Uterus (tissue), 4 donors: ENCODE data around the gene IFT20. TPM values are rescaled to one million over a fixed set of nuclear protein-coding genes. Genes with fewer than 3 reads are reported as not detected.

ENCODE experiments used
- DNase-seq, 2 donors: peaks; one replicate each; pipeline ENCODE4 v3.0.0-alpha.2; 2019 to 2020
- H3K27ac ChIP-seq, 2 donors: fragments of 200-600 bp; sonication (generic); 1 replicate in 1 of 2; 2 replicates in 1 of 2; pipeline ENCODE4 v1.5.1; 2016 to 2018
- H3K27me3 ChIP-seq, 2 donors: fragments of 200-600 bp; sonication (generic); one replicate each; pipeline ENCODE4 v1.5.1; 2018 to 2019; ENCODE audit warnings: control low read depth in 1 of 2
- H3K36me3 ChIP-seq, 2 donors: fragments of 200-600 bp; sonication (generic); one replicate each; pipeline ENCODE4 v1.5.1; 2019; ENCODE audit warnings: control low read depth in 1 of 2
- H3K4me1 ChIP-seq, 2 donors: fragments of 200-600 bp; sonication (generic); one replicate each; pipeline ENCODE4 v1.5.1; 2018 to 2019; ENCODE audit warnings: control low read depth in 1 of 2
- H3K4me3 ChIP-seq, 2 donors: fragments of 200-600 bp; sonication (generic); 1 replicate in 1 of 2; 2 replicates in 1 of 2; pipeline ENCODE4 v1.5.1; 2018 to 2019; ENCODE audit warnings: mild to moderate bottlenecking in 1 of 2
- H3K9me3 ChIP-seq, 2 donors: fragments of 200-600 bp; sonication (generic); one replicate each; pipeline ENCODE4 v1.5.1; 2019; ENCODE audit warnings: control low read depth in 1 of 2
- POLR2A ChIP-seq, 2 donors: fragments of 450-650 bp; IDR thresholded peaks; one replicate each; pipeline ENCODE4 v1.6.1; 2016; ENCODE audit warnings: antibody characterized with exemption in 2 of 2, mild to moderate bottlenecking in 1 of 2, moderate library complexity in 1 of 2
- intact Hi-C: fragments of 100-400 bp; cut with DNase I; formaldehyde crosslinking; loops from one replicate; pipeline ENCODE4 v1.15.1; 2023; ENCODE audit warnings: low total_unique reads
- total RNA-seq, 4 donors: library from RNA; depleted of rRNA in 3 of 4; stranded (reverse); fragments of >200 nt in 3 of 4; gene quantifications; one replicate each; pipeline versions ENCODE4 v1.1.0 to v1.2.4, GENCODE V29; 2014 to 2023
- TF ChIP-seq, protein P1 (sequence below), 4 experiments: fragments of 200-600 bp in 2 of 4; fragments of 450-650 bp in 2 of 4; sonication (generic) in 2 of 4; IDR thresholded peaks; one replicate each; pipeline ENCODE4 v1.5.1; 2016 to 2019; ENCODE audit warnings: antibody characterized with exemption in 4 of 4, mild to moderate bottlenecking in 2 of 4, moderate library complexity in 1 of 4
- donor health status: DM: yes; HTN: yes; CAD: no.

Gene IFT20
- total RNA-seq, 4 donors from 2014 or later: 30.5 to 241 (median 59.1) TPM

DNA sequence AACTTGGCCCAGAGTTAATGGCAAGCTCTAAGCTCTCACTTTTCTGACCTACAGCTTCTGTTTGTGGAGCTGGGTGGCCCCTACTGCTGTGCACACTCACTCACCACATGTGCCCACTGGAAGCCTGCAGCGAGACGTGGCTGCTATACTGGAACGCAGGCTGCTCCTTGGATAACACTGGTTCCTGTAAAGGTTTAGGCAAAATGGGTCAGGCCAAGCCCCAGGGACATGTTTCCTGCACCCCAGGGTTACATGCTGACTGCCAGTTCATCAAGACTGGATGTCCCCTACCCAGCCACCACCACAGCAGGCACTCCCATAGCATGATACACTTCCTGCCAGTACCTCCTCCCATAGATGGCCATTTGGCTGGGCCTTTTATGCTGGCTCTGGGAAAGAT lies 13.7 kb upstream of the IFT20 start:
- Histone ChIP-seq H3K4me3 (no peak overlapping the region), H3K27me3 (no peaks in the 10 kb centered on the region), H3K4me1 (no peaks in the 10 kb centered on the region), H3K36me3 (no peaks in the 10 kb centered on the region), H3K9me3 (no peaks in the 10 kb centered on the region), H3K27ac (no peak overlapping the region)
- TF ChIP-seq POLR2A (IDR thresholded peaks at IDR 0.05): no peak
- TF ChIP-seq, protein P1, sequence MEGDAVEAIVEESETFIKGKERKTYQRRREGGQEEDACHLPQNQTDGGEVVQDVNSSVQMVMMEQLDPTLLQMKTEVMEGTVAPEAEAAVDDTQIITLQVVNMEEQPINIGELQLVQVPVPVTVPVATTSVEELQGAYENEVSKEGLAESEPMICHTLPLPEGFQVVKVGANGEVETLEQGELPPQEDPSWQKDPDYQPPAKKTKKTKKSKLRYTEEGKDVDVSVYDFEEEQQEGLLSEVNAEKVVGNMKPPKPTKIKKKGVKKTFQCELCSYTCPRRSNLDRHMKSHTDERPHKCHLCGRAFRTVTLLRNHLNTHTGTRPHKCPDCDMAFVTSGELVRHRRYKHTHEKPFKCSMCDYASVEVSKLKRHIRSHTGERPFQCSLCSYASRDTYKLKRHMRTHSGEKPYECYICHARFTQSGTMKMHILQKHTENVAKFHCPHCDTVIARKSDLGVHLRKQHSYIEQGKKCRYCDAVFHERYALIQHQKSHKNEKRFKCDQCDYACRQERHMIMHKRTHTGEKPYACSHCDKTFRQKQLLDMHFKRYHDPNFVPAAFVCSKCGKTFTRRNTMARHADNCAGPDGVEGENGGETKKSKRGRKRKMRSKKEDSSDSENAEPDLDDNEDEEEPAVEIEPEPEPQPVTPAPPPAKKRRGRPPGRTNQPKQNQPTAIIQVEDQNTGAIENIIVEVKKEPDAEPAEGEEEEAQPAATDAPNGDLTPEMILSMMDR (IDR thresholded peaks at IDR 0.05): no peak
- intact Hi-C loops: no loop called here
- no peak for DNase-seq

DNA sequence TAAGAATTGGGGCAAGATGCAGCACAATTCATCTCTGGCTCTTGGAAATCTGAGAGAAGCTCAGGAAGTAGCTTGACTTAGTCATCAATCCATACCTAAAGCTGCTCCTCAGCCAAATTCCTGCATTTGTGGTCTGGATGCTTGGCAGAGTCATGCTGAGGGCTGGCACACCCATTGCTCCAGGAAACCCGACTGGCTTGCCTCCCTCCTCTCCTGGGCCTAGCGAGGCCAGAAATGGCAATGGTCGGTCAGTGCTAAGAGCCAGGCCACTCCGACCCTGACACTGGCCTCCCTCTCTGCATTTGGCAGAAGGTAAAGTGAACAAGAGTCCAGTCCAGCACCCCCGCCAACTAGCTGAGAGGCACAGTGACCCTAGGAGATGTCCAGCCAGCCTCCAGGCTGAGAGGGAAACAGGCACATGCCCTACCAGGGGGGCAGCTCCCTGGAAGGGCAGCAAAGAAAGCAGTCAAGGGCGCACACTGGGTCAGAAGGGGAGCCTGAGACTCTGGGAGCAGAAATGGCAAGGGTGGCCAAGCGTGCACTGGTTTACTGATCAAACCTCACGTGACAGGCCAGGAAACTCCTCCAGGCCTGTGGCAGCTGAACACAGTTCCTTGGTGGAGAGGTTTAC lies 12.1 kb upstream of the IFT20 start:
- H3K4me3 ChIP-seq: no peak overlapping the region
- H3K27me3 ChIP-seq: no peaks in the 10 kb centered on the region
- intact Hi-C loops: no loop called here
- peak overlapping the region in 1 of 2 donors; percentile 15 for H3K27ac ChIP-seq
- H3K36me3 ChIP-seq: no peaks in the 10 kb centered on the region
- TF ChIP-seq POLR2A (IDR thresholded peaks at IDR 0.05): no peak
- TF ChIP-seq, protein P1 (IDR thresholded peaks at IDR 0.05): no peak
- no peak for DNase-seq
- no peaks in the 10 kb centered on the region for H3K4me1 ChIP-seq
- H3K9me3 ChIP-seq: no peaks in the 10 kb centered on the region

DNA sequence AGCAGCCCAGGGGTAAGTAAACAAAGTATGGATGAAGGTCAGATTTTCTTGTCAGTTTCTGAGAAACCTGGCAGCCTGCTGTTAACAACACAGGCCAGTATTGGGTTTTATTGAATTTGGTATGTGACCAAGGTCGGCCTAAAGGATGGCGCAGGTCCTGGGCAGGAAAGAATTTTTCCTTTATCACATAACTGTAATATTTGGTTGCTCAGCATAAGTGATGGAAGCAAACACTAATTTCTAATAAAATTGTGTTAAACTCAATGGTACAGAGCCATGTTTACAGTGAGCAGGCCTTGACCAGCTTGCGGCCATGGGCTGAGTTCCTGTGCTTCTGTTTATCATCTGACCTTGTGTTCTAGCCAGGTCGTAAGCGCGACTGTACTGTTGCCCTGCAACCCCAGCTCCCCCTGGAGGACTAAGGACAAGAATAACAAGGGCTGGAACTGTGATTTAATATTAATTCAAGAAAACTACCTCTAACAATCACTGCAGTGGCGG lies 11.5 kb upstream of the IFT20 start:
- H3K4me3 ChIP-seq: no peak overlapping the region
- no peaks in the 10 kb centered on the region for H3K27me3 ChIP-seq
- no peaks in the 10 kb centered on the region for H3K4me1 ChIP-seq
- no peak for DNase-seq
- no peaks in the 10 kb centered on the region for H3K36me3 ChIP-seq
- no peak overlapping the region for H3K27ac ChIP-seq
- no peak for TF ChIP-seq POLR2A (IDR thresholded peaks at IDR 0.05)
- TF ChIP-seq, protein P1 (IDR thresholded peaks at IDR 0.05): peak in 2 of 4 experiments; percentile 10 to 24
- no peaks in the 10 kb centered on the region for H3K9me3 ChIP-seq
- intact Hi-C loops: no loop called here

DNA sequence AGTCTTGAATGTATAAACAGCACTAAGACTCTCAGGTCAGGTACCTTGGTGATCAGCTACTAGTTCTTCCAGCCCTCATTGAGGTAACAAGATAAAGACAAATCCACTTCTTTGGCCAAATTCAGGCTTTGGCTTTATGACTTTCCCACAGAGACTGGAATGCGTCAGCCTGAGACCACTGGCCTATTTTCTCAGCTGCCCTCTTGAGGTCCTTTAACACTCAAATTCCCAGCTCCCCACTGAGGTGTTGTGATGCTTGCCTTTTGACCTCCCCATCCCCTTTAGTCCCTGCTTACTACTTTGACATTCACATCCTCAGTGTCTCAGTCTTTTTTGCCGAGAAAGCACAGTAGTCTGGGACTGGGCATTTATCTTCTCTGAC lies 10.9 kb upstream of the IFT20 start:
- no peak for DNase-seq
- Histone ChIP-seq H3K9me3 (no peaks in the 10 kb centered on the region), H3K27ac (no peak overlapping the region), H3K4me1 (no peaks in the 10 kb centered on the region), H3K36me3 (no peaks in the 10 kb centered on the region), H3K4me3 (no peak overlapping the region), H3K27me3 (no peaks in the 10 kb centered on the region)
- TF ChIP-seq POLR2A (IDR thresholded peaks at IDR 0.05): no peak
- TF ChIP-seq, protein P1 (IDR thresholded peaks at IDR 0.05): no peak
- intact Hi-C loops: no loop called here

DNA sequence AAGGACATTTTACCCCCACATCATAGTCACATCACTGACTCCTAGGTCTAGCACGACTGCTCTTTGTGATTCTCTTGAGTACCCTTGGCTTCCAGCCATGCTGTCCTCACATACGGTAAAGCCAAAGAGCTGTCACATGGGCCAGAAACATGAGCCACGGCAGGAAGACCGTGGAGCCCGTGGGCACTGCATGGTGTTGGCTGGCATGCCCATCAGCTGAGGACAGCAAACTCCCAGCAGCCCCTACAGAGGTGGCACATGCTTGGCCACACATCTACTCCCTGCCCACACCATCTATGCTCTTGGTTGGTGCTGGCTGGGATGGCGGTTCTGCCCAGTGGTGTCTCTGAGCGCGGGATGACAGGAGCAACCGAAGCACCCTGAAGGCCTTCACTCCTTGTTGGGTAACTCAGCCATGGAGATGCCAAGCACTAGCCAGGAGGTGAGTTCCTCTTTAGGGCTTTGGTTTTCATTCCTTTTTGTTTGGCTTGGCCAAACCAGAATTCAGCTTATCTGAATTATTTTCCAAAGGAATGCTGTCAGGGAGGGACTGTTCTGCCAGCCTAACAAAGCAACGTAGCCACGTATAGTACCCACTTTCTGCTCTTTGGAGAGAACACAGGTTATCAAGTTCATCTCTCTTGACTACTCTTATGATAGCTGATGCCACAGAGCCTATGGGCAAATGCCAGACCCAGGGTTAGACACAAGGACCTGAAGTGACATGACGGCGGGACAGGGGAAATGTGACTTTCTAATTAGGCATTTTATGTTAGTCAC lies 10.3 kb upstream of the IFT20 start:
- no peaks in the 10 kb centered on the region for H3K36me3 ChIP-seq
- no peak overlapping the region for H3K4me3 ChIP-seq
- intact Hi-C loops: no loop called here
- no peak for DNase-seq
- H3K9me3 ChIP-seq: no peaks in the 10 kb centered on the region
- no peak for TF ChIP-seq POLR2A (IDR thresholded peaks at IDR 0.05)
- TF ChIP-seq, protein P1 (IDR thresholded peaks at IDR 0.05): no peak
- no peaks in the 10 kb centered on the region for H3K4me1 ChIP-seq
- no peaks in the 10 kb centered on the region for H3K27me3 ChIP-seq
- no peak overlapping the region for H3K27ac ChIP-seq
